Measurements from ENCODE around the gene LMAN1L. TPM values are rescaled to one million over a fixed set of nuclear protein-coding genes. Genes with fewer than 3 reads are reported as not detected.

The LMAN1L gene
- total RNA-seq, 4 donors from 2014 or later: 0.66 TPM; not detected in 3

DNA sequence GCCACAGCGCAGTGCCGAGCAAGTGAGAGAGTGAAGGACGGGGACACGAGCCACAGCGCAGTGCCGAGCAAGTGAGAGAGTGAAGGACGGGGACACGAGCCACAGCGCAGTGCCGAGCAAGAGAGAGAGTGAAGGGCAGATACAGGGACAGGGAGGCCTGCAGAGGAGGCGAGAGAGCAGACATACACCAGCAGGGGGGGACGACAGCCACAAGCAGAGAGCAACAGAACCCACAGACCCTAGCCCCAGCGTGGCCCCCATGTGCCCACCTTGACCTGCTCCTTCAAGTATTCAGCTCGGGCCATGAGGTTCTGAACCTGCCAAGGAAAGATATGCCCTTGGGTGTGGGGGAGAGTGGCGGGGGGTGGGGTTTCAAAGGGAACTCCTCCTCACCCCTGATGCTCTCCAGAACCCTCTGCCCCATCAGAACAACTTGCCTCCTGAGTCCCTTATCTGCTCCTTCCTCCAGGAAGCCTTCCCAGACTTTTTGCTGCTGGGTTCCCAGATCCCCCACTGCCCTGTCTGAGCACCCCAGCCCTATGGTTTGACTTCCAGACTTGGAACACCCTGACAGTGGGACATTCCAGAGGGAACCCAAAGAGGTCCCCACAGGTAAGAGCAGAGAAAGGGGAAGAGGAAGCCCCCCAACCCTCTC, 25.0 kb downstream of the LMAN1L start:
- peaks cover 13 to 26% (median 17%) of the 10 kb centered on the region in 4 donors for H3K4me1 ChIP-seq
- 73% methylated on average over 15 of the region's 15 CpGs for WGBS
- no peaks in the 10 kb centered on the region for H3K27me3 ChIP-seq
- DNase-seq (ENCODE audit: extremely low spot score): no peak
- no peak for TF ChIP-seq POLR2AphosphoS5 (IDR thresholded peaks at IDR 0.05)
- no peak for TF ChIP-seq CTCF (IDR thresholded peaks at IDR 0.05)
- no peak for TF ChIP-seq EP300 (IDR thresholded peaks at IDR 0.05)
- no peak for TF ChIP-seq POLR2A (IDR thresholded peaks at IDR 0.05; ENCODE audit: low read depth)
- H3K9me3 ChIP-seq: no peaks in the 10 kb centered on the region
- H3K4me3 ChIP-seq: no peak overlapping the region
- intact Hi-C loops (cut with DNase I): no loop called here
- H3K36me3 ChIP-seq: peaks cover 4 to 60% (median 55%) of the 10 kb centered on the region in 4 donors
- no peak overlapping the region for H3K27ac ChIP-seq (replicated peaks in 1 of 4)

GRCh38 chr15:74838137-74838516, 25.5 kb downstream of the LMAN1L start:
- TF ChIP-seq EP300 (IDR thresholded peaks at IDR 0.05): no peak
- TF ChIP-seq CTCF (IDR thresholded peaks at IDR 0.05): no peak
- TF ChIP-seq POLR2A (IDR thresholded peaks at IDR 0.05; ENCODE audit: low read depth): no peak
- TF ChIP-seq POLR2AphosphoS5 (IDR thresholded peaks at IDR 0.05): no peak
- intact Hi-C loops (cut with DNase I): no loop called here
- H3K4me3 ChIP-seq: no peak overlapping the region
- no peak for DNase-seq (ENCODE audit: extremely low spot score)
- H3K27ac ChIP-seq (replicated peaks in 1 of 4): no peak overlapping the region
- H3K9me3 ChIP-seq: no peaks in the 10 kb centered on the region
- WGBS: 100% methylated on average over 2 of the region's 10 CpGs
- peaks cover 4 to 60% (median 55%) of the 10 kb centered on the region in 4 donors for H3K36me3 ChIP-seq
- H3K27me3 ChIP-seq: no peaks in the 10 kb centered on the region
- peaks cover 13 to 31% (median 18%) of the 10 kb centered on the region in 4 donors for H3K4me1 ChIP-seq

DNA sequence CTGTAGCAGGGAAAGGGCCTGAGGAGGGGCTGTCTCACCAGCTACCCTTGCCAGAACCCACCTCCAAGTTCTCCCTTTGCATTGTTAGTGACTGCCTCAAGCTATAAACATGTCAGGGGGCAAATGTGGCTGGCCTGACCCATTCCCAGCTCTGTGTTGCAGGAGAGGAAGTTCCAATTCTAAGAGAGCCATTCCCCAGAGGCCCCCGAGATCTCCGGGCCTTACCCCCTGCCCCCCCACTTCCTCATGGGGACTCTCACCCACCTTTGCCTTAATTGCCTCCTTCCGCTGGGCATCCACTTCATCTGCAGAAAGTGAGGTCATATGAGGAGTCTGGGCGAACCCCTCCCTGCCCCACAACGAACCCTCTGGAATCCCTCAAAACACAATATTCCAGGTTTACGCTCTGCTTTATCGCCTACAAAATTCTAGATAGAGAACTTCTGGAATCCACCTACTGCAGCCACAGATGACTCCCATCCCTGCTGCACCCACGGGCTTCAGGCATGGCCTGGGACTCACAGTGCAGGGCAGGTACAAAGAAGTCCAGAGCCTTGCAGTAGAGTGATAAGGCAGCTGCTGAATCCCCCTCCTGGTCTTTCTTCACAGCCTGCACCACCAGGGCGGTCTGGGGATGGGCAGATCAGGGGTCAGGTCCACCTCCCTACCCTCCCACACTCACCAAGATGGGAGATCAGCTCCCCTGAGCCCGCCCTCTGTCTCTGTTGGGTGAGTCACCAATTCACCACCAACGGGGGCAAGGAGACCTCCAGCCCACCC, 26.3 kb downstream of the LMAN1L start:
- 87% methylated on average over 11 of the region's 11 CpGs for WGBS
- no peaks in the 10 kb centered on the region for H3K9me3 ChIP-seq
- TF ChIP-seq EP300 (IDR thresholded peaks at IDR 0.05): no peak
- no peak for TF ChIP-seq POLR2AphosphoS5 (IDR thresholded peaks at IDR 0.05)
- intact Hi-C loops (cut with DNase I): no loop called here
- H3K27ac ChIP-seq (replicated peaks in 1 of 4): no peak overlapping the region
- peaks cover 20 to 39% (median 26%) of the 10 kb centered on the region in 4 donors for H3K4me1 ChIP-seq
- no peak for DNase-seq (ENCODE audit: extremely low spot score)
- H3K36me3 ChIP-seq: peaks cover 4 to 60% (median 55%) of the 10 kb centered on the region in 4 donors
- H3K4me3 ChIP-seq: no peak overlapping the region
- H3K27me3 ChIP-seq: no peaks in the 10 kb centered on the region

GRCh38 chr15:74839526-74840395, 27.1 kb downstream of the LMAN1L start:
- peaks cover 4 to 64% (median 57%) of the 10 kb centered on the region in 4 donors for H3K36me3 ChIP-seq
- intact Hi-C loops (cut with DNase I): no loop called here
- 83% methylated on average over 26 of the region's 31 CpGs for WGBS
- no peak for DNase-seq (ENCODE audit: extremely low spot score)
- H3K27ac ChIP-seq (replicated peaks in 1 of 4): no peak overlapping the region
- H3K9me3 ChIP-seq: no peaks in the 10 kb centered on the region
- H3K4me3 ChIP-seq: no peak overlapping the region
- no peak for TF ChIP-seq POLR2AphosphoS5 (IDR thresholded peaks at IDR 0.05)
- TF ChIP-seq POLR2A (IDR thresholded peaks at IDR 0.05; ENCODE audit: low read depth): no peak
- no peak for TF ChIP-seq EP300 (IDR thresholded peaks at IDR 0.05)
- no peak for TF ChIP-seq CTCF (IDR thresholded peaks at IDR 0.05)
- peaks cover 20 to 46% (median 31%) of the 10 kb centered on the region in 4 donors for H3K4me1 ChIP-seq
- H3K27me3 ChIP-seq: no peaks in the 10 kb centered on the region
